Activated B cell treated with CpG ODN at 0.5 μM for 24 hours (primary cell): ENCODE results near the gene SPOPL. TPM values are rescaled to one million over a fixed set of nuclear protein-coding genes. Genes with fewer than 3 reads are reported as not detected.

ENCODE experiments used
- ATAC-seq: fragments of 200-7000 bp; cut with Tn5 transposase; one replicate; pipeline ENCODE4 v1.10.0; 2021; ENCODE audit warnings: low read depth, mild to moderate bottlenecking, moderate library complexity
- CTCF ChIA-PET: fragments of 350-600 bp; sonication (Branson Sonifier 250); formaldehyde crosslinking; loops from one replicate; lab custom pipeline; 2021; ENCODE audit warnings: antibody characterized with exemption; lab: Charles Lee
- POLR2A ChIA-PET: fragments of 350-600 bp; sonication (Branson Sonifier 250); formaldehyde crosslinking; loops from one replicate; lab custom pipeline; 2021; ENCODE audit warnings: antibody characterized with exemption; lab: Charles Lee
- DNase-seq: peaks from one replicate; pipeline ENCODE4 v3.0.0; 2022
- H3K27ac Mint-ChIP-seq: one replicate; pipeline ENCODE4 v1.8.0; 2020; ENCODE audit warnings: mixed read lengths
- H3K27me3 Mint-ChIP-seq: one replicate; pipeline ENCODE4 v1.8.0; 2021; ENCODE audit warnings: mixed read lengths
- H3K36me3 Mint-ChIP-seq: one replicate; pipeline ENCODE4 v1.8.0; 2021; ENCODE audit warnings: low read depth, mixed read lengths
- H3K4me1 Mint-ChIP-seq: one replicate; pipeline ENCODE4 v1.8.0; 2021; ENCODE audit warnings: mixed read lengths
- H3K4me3 Mint-ChIP-seq: one replicate; pipeline ENCODE4 v1.8.0; 2020; ENCODE audit warnings: mild to moderate bottlenecking, mixed read lengths
- H3K9me3 Mint-ChIP-seq: one replicate; pipeline ENCODE4 v1.8.0; 2020; ENCODE audit warnings: mixed read lengths
- intact Hi-C: fragments of 100-400 bp; cut with micrococcal nuclease; formaldehyde crosslinking; loops from one replicate; pipeline ENCODE4 v1.15.1; 2024
- total RNA-seq: library from RNA; stranded (reverse); gene quantifications from 2 replicates; pipeline ENCODE4 v1.2.3, GENCODE V29; 2022
- TF ChIP-seq, protein P1 (sequence below): fragments of 200-600 bp; IDR thresholded peaks from one replicate; pipeline ENCODE4 v1.8.0; 2022; ENCODE audit warnings: antibody characterized with exemption, mild to moderate bottlenecking

SPOPL gene
- total RNA-seq, 1 donor from 2014 or later: 36.9 TPM

DNA sequence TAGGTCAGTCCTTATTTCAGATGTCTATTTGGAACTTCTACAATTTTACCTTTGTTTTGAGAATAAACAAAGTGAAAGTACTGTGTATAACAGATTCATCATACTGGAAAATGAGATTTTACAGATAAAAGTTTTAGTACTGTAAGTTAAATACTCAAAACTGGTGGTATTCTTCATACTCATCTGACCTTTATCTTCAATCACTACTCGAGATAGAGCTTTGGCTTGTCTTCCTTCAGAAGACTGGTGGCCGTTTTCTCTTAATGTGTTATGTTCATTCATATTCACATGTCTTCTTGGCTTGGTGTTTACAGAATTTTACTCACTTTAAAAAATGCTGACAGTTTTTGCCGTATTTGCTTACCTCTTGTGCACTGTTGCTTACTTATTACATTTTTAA lies 2.1 kb downstream of the SPOPL start:
- Mint-ChIP-seq H3K4me1 (peaks cover 63% of the 10 kb centered on the region), H3K9me3 (no peaks in the 10 kb centered on the region), H3K27ac (peak overlapping the region; percentile 96), H3K36me3 (peaks cover 18% of the 10 kb centered on the region), H3K4me3 (peak overlapping the region; percentile 99), H3K27me3 (no peaks in the 10 kb centered on the region)
- DNase-seq (no peak), ATAC-seq (no peak)
- TF ChIP-seq, protein P1, sequence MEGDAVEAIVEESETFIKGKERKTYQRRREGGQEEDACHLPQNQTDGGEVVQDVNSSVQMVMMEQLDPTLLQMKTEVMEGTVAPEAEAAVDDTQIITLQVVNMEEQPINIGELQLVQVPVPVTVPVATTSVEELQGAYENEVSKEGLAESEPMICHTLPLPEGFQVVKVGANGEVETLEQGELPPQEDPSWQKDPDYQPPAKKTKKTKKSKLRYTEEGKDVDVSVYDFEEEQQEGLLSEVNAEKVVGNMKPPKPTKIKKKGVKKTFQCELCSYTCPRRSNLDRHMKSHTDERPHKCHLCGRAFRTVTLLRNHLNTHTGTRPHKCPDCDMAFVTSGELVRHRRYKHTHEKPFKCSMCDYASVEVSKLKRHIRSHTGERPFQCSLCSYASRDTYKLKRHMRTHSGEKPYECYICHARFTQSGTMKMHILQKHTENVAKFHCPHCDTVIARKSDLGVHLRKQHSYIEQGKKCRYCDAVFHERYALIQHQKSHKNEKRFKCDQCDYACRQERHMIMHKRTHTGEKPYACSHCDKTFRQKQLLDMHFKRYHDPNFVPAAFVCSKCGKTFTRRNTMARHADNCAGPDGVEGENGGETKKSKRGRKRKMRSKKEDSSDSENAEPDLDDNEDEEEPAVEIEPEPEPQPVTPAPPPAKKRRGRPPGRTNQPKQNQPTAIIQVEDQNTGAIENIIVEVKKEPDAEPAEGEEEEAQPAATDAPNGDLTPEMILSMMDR: no peak
- POLR2A ChIA-PET: interaction anchor here (0.9 to 4.6 kb wide), 4 partner anchors 19 to 48 kb away, joined by 3 to 28 read pairs (median 3); no protein-coding TSS in a partner anchor
- intact Hi-C loops: loop anchor here (1.0 to 5.0 kb wide), 6 partner anchors 8 to 551 kb away; no protein-coding TSS in a partner anchor
- CTCF ChIA-PET: interaction anchor here (1.7 kb wide), 1 partner anchor 32 kb away, joined by 4 read pairs; no protein-coding TSS in a partner anchor

DNA sequence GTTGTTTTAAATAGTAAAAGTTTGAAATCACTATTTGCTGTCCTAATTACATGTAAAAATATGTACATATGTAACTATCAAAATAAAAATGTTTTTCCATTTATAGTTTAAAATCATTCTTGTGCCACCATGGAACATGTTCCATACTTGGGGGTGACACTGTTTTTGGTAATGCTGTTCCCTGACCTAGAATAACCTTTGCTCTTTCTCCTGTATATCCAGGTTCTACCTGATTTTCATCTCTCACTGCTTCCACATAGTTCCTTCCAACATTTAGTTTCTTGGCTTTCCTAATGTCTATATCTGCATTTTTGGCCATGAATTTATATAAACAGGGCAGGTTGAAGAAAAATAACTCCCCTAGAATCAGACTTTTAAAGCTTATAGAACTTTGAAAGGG lies 2.5 kb downstream of the SPOPL start:
- Mint-ChIP-seq H3K4me3 (peak overlapping the region; percentile 99), H3K27ac (peak overlapping the region; percentile 96), H3K9me3 (no peaks in the 10 kb centered on the region), H3K27me3 (no peaks in the 10 kb centered on the region), H3K4me1 (peaks cover 66% of the 10 kb centered on the region), H3K36me3 (peaks cover 21% of the 10 kb centered on the region)
- POLR2A ChIA-PET: interaction anchor here (4.6 kb wide), 1 partner anchor 19 kb away, joined by 28 read pairs; no protein-coding TSS in a partner anchor
- no peak for DNase-seq
- TF ChIP-seq, protein P1: no peak
- ATAC-seq: no peak
- intact Hi-C loops: loop anchor here (2.0 to 5.0 kb wide), 2 partner anchors 31 to 552 kb away; no protein-coding TSS in a partner anchor
- CTCF ChIA-PET: no interaction called here

DNA sequence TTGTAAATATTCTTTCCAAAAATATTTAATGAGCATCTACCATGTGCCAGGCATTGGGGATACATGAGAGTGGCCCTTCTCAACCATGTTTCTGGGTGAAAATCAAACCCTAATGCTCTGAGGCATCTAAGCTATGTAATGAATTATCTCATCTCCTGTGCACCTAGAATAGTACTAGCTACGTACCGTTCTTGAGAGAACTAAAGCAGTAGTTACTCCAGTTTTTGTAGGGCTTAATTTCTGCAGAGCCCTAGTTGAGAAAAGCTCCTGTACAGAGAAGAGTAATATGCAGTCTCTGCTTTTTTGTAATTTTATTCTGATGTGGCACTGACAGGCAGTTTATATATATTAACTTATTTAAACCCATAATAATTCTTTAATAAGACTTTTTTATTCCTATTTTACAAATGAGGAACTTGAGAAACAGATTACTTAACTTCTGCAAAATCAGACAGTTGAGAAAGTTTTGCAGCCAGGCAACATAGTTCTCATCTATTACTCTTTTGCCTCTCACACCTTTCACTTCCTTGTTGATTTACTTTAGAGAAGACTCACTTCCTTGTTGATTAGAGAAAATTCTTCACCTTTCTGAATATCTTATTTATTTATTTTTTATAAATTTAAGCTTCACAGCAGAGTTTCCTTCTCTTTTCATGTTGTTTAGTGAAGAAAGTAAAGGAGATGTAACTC lies 3.1 kb downstream of the SPOPL start:
- no peak for DNase-seq
- H3K27me3 Mint-ChIP-seq: no peaks in the 10 kb centered on the region
- ChIA-PET CTCF (no interaction called here), POLR2A (interaction anchor here (4.6 kb wide), 1 partner anchor 18 kb away, joined by 28 read pairs; no protein-coding TSS in a partner anchor)
- peak; percentile 38 for ATAC-seq
- peaks cover 69% of the 10 kb centered on the region for H3K4me1 Mint-ChIP-seq
- H3K9me3 Mint-ChIP-seq: no peaks in the 10 kb centered on the region
- peak overlapping the region; percentile 96 for H3K27ac Mint-ChIP-seq
- TF ChIP-seq, protein P1: no peak
- H3K36me3 Mint-ChIP-seq: peaks cover 24% of the 10 kb centered on the region
- intact Hi-C loops: loop anchor here (2.0 to 5.0 kb wide), 2 partner anchors 30 to 552 kb away; no protein-coding TSS in a partner anchor
- peak overlapping the region; percentile 73 for H3K4me3 Mint-ChIP-seq

DNA sequence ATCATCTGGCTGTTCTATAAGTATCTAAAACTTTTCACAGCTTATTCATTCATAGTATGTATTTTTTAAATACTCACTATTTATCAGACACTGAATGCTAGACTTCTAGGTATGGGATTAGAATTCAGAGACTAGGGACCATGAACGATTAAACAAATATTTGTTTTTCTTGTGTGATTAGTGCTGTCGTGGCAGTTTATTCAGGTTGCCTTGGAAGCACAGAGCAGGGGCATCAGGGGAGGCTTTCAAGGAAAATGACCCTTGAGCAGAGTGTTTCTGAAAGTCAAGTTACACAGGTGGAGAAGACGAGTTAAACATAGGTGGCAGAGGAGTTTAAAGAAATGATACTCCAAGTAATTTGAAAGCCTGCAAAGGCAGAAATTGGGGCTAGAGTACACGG lies 5.7 kb downstream of the SPOPL start:
- Mint-ChIP-seq H3K9me3 (no peaks in the 10 kb centered on the region), H3K27ac (peak overlapping the region; percentile 50), H3K4me3 (no peak overlapping the region), H3K4me1 (peaks cover 70% of the 10 kb centered on the region), H3K27me3 (no peaks in the 10 kb centered on the region), H3K36me3 (peaks cover 33% of the 10 kb centered on the region)
- CTCF ChIA-PET: no interaction called here
- POLR2A ChIA-PET: no interaction called here
- no peak for DNase-seq
- ATAC-seq: no peak
- intact Hi-C loops: no loop called here
- TF ChIP-seq, protein P1: no peak

DNA sequence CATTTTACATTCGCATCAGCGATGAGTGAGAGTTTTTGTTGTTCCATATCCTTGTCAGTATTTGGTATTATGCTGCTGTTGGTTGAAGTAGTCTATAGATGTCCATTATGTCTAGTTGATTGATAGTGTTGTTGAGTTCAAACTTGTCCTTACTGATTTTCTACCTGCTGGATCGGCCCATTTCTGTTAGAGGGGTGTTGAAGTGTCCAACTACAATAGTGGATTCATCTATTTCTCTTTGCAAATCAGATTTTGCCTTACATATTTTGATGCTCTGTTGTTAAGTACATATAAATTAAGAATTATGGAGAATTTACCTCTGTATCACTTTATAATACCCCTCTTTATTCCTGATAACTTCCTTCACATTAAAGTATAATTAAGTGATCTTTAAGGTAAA lies 8.7 kb downstream of the SPOPL start:
- H3K9me3 Mint-ChIP-seq: peaks cover 4% of the 10 kb centered on the region
- ATAC-seq (no peak), DNase-seq (no peak)
- intact Hi-C loops: no loop called here
- peaks cover 30% of the 10 kb centered on the region for H3K36me3 Mint-ChIP-seq
- TF ChIP-seq, protein P1: no peak
- ChIA-PET CTCF (no interaction called here), POLR2A (interaction anchor here (1.5 kb wide), 1 partner anchor 10 kb away, joined by 4 read pairs; no protein-coding TSS in a partner anchor)
- no peak overlapping the region for H3K4me3 Mint-ChIP-seq
- H3K27me3 Mint-ChIP-seq: no peaks in the 10 kb centered on the region
- H3K4me1 Mint-ChIP-seq: peaks cover 66% of the 10 kb centered on the region
- H3K27ac Mint-ChIP-seq: no peak overlapping the region
